Measurements from ENCODE around the gene MDFIC. TPM values are rescaled to one million over a fixed set of nuclear protein-coding genes. Genes with fewer than 3 reads are reported as not detected.

The MDFIC gene
- total RNA-seq, 1 donor from 2014 or later = 24.8 TPM

DNA sequence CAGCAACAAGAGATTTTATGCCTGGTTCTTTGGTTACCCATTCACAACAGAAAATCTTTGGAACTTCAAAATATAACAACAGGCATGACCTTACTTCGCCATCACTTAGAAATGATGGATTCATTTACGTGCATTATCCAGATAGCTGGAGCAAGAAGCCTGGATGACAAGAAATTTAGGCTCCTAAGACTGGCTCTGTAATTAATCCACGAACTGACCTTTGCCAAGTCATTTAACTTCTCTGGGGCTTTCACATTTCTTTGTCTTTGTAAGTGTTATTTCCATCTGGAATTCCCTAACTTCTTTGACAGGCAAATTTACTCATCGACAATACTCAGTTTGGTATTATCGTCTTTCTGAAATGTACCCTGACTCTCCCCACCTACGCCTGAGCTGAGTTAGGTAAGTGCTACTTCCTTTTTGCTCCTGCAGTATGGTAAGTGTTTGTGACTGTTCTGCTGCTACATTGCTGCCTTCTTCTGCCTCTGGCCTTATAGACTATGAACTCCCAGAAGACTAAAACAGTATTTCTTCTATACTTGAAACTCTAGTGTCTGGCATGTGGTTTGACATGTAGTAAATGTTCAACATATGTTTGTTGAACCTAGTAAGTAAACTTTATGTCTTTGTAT lies 5.5 kb upstream of the MDFIC start:
- TF ChIP-seq, protein P1, sequence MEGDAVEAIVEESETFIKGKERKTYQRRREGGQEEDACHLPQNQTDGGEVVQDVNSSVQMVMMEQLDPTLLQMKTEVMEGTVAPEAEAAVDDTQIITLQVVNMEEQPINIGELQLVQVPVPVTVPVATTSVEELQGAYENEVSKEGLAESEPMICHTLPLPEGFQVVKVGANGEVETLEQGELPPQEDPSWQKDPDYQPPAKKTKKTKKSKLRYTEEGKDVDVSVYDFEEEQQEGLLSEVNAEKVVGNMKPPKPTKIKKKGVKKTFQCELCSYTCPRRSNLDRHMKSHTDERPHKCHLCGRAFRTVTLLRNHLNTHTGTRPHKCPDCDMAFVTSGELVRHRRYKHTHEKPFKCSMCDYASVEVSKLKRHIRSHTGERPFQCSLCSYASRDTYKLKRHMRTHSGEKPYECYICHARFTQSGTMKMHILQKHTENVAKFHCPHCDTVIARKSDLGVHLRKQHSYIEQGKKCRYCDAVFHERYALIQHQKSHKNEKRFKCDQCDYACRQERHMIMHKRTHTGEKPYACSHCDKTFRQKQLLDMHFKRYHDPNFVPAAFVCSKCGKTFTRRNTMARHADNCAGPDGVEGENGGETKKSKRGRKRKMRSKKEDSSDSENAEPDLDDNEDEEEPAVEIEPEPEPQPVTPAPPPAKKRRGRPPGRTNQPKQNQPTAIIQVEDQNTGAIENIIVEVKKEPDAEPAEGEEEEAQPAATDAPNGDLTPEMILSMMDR (conservative IDR thresholded peaks at IDR 0.05; ENCODE audit: low read depth, low read length) = no peak
- H3K4me3 ChIP-seq (ENCODE audit: low read depth, low read length) = no peak overlapping the region
- no peak for DNase-seq (ENCODE audit: low read depth)

DNA sequence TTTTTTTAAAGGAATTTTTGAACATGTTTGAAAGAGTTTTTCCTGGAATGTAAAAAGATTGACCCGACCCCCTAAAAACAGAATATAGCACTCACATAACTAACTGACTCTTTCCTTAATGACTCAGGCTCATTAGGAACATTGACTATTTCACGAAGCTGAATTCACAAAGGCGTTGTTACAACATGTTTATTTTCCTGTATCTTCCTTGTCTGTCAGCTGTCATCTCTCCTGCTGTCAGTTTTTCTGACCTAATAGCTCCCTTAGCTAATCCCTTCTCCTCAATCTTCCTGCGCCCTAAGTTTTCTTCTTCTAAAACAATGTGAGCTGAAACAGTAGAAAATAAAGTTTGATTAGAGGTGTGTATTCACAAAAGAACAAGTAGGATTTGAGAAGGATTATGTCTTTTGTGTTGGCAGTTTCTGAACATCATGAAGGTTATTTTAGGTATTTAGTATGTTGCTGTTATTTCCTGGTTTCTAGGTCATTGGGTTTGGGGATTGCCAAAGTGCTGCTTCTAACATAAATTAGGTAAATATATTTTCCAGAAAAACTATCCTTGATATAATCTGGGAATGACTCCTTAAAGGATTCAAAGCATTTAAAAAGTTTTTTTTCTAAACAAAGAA lies 4.6 kb upstream of the MDFIC start:
- TF ChIP-seq, protein P1 (conservative IDR thresholded peaks at IDR 0.05; ENCODE audit: low read depth, low read length) = no peak
- DNase-seq (ENCODE audit: low read depth) = no peak
- H3K4me3 ChIP-seq (ENCODE audit: low read depth, low read length) = no peak overlapping the region

DNA sequence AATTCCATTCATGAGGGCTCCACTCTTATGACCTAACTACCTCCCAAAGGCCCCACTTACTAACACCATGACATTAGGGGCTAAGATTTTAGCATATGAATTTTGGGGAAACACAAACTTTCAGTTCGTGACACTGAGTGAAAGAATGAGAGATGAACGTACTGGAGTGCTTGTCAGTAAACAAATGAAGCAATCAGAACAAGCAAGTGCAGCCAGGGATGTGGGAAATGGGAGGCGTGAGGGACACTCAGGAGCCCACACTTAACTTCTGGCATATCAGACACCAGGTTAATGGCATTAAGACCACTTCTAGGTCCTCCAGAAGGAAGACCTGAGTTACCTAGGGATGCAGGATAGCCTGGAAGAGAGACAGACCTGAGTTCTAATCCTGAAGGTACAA lies 2.3 kb upstream of the MDFIC start:
- no peak for DNase-seq (ENCODE audit: low read depth)
- TF ChIP-seq, protein P1 (conservative IDR thresholded peaks at IDR 0.05; ENCODE audit: low read depth, low read length) = no peak
- H3K4me3 ChIP-seq (ENCODE audit: low read depth, low read length) = no peak overlapping the region

DNA sequence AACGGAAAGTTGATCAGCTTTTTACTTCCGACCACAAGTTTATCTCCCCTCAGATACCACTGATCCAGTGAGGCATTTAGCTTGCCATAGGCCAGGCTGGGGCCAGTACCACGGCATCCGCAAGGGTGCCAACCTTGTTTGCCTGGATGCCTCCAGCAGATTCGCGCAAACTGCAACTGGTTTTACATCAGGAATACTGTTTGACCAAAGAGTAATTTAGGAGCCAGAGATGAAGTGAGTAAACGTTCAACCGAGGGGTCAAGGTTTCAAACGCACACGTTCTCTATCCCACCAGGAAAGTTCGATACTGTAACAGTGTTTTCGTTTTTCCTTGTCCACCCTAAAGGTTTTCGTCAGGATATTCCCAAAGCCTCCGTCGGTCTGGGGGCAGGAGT lies 266 bp upstream of the MDFIC start:
- TF ChIP-seq, protein P1 (conservative IDR thresholded peaks at IDR 0.05; ENCODE audit: low read depth, low read length) = no peak
- H3K4me3 ChIP-seq (ENCODE audit: low read depth, low read length) = peak overlapping the region; percentile 82
- peak; percentile 50 for DNase-seq (ENCODE audit: low read depth)

DNA sequence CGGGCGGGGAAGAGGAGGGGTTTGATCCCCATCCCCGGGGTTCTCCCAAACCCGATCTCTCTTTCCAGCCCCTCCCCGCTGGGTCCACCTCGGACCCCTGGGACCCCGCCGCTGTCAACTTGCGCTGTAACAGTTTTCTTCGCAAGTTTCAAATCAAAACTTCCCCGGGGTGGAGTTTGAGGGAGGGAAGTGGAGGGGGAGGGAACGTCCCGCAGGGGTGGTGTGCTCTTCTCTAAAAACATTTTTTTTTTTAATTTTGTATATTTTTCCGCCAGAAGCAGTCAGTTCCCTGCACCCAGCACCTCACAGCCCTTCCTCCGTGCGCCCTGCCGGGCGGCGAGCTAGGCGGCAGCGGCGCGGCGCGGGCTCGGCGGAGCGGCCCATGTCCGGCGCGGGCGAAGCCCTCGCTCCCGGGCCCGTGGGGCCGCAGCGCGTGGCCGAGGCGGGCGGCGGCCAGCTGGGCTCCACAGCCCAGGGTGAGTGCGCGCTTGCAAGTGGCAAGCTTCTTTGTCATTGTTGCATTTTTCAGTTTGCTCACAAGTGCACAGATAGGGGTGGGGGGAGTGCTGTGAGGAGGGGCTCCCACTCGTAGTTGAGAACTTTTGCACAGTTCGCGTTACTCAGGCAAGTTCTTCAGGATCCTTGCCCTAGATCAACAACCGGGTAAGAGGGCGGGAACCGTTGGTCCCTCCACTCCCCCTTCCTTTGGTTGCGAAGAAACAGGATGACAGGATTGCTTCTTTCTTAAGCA lies 933 bp downstream of the MDFIC start:
- H3K4me3 ChIP-seq (ENCODE audit: low read depth, low read length) = peak overlapping the region; percentile 82
- TF ChIP-seq, protein P1 (conservative IDR thresholded peaks at IDR 0.05; ENCODE audit: low read depth, low read length) = no peak

DNA sequence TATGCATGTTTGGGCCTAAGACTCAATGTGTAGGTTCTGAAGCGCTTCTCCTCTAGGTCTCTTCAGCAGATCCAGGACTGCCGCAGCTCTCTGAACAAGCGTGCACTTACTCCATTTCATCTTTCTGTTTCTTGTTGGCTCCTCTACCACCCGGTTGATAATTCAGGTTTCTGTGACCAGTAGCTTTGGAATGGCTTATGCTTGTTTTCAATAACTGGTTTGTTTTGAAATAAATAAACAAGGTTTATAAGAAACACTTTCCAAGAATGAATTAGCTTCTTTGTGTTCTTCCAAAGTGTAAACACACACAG lies 1.5 kb downstream of the MDFIC start:
- peak overlapping the region; percentile 82 for H3K4me3 ChIP-seq (ENCODE audit: low read depth, low read length)
- TF ChIP-seq, protein P1 (conservative IDR thresholded peaks at IDR 0.05; ENCODE audit: low read depth, low read length) = no peak
- DNase-seq (ENCODE audit: low read depth) = no peak

More for the DNA sequence above, 933 bp downstream of the MDFIC start:
- no peak for DNase-seq (ENCODE audit: low read depth)
